Esophagus muscularis mucosa (tissue), 4 donors: ENCODE measurements around the gene PPL. TPM values are rescaled to one million over a fixed set of nuclear protein-coding genes. Genes with fewer than 3 reads are reported as not detected.

Experiments
- DNase-seq: peaks from one replicate; pipeline ENCODE4 v3.0.0-alpha.2; 2017; ENCODE audit errors: extremely low spot score
- H3K27ac ChIP-seq, 4 donors: fragments of 200-600 bp; sonication (generic); replicated peaks in 1 of 4; 1 replicate in 3 of 4; 2 replicates in 1 of 4; pipeline ENCODE4 v1.5.1; 2016 to 2019; ENCODE audit warnings: mild to moderate bottlenecking in 1 of 4
- H3K27me3 ChIP-seq, 4 donors: fragments of 200-600 bp; sonication (generic); one replicate each; pipeline versions ENCODE4 v1.5.1 to v1.6.0; 2016 to 2019
- H3K36me3 ChIP-seq, 4 donors: fragments of 200-600 bp; sonication (generic); one replicate each; pipeline ENCODE4 v1.5.1; 2016 to 2019
- H3K4me1 ChIP-seq, 4 donors: fragments of 200-600 bp; sonication (generic); one replicate each; pipeline ENCODE4 v1.5.1; 2016 to 2019
- H3K4me3 ChIP-seq, 4 donors: fragments of 200-600 bp; sonication (generic); 1 replicate in 2 of 4; 2 replicates in 2 of 4; pipeline ENCODE4 v1.5.1; 2016 to 2019; ENCODE audit warnings: mild to moderate bottlenecking in 4 of 4, moderate library complexity in 1 of 4
- H3K9me3 ChIP-seq, 4 donors: fragments of 200-600 bp; sonication (generic); 1 replicate in 3 of 4; 2 replicates in 1 of 4; pipeline ENCODE4 v1.5.1; 2016 to 2019
- CTCF ChIP-seq, 3 experiments: fragments of 200-600 bp in 2 of 3; fragments of 450-650 bp in 1 of 3; sonication (generic) in 2 of 3; IDR thresholded peaks; one replicate each; pipeline ENCODE4 v1.5.1; 2017 to 2019; ENCODE audit warnings: antibody characterized with exemption in 3 of 3, mild to moderate bottlenecking in 2 of 3, moderate library complexity in 1 of 3
- EP300 ChIP-seq: sonication (generic); formaldehyde crosslinking; IDR thresholded peaks from one replicate; pipeline ENCODE4 v1.6.1; 2017; ENCODE audit warnings: antibody characterized with exemption
- POLR2A ChIP-seq: fragments of 450-650 bp; IDR thresholded peaks from one replicate; pipeline ENCODE4 v1.6.1; 2017; ENCODE audit warnings: antibody characterized with exemption, moderate library complexity, mild to moderate bottlenecking, low read depth
- POLR2AphosphoS5 ChIP-seq, 2 donors: sonication (generic); formaldehyde crosslinking; IDR thresholded peaks; one replicate each; pipeline ENCODE4 v1.6.1; 2017; ENCODE audit warnings: antibody characterized with exemption in 2 of 2
- WGBS: methylation state at CpG from one replicate; pipeline ENCODE4 v1.1.5; 2018; 5-methylcytosine and 5-hydroxymethylcytosine counted together
- intact Hi-C: fragments of 100-400 bp; cut with DNase I; formaldehyde crosslinking; loops from one replicate; pipeline ENCODE4 v1.15.1; 2023
- total RNA-seq, 4 donors: library from RNA; depleted of rRNA; stranded (reverse); fragments of >200 nt; gene quantifications; one replicate each; pipeline versions ENCODE4 v1.1.0 to v1.2.1, GENCODE V29; 2016

The PPL gene
- total RNA-seq, 4 donors from 2014 or later, result 36.3 to 78.4 (median 57.4) TPM

GRCh38 chr16:4837733-4838501 lies 99.0 kb downstream of the PPL start:
- Histone ChIP-seq H3K27me3 (no peaks in the 10 kb centered on the region), H3K36me3 (peaks cover 63 to 96% (median 88%) of the 10 kb centered on the region in 4 donors), H3K4me3 (no peak overlapping the region), H3K27ac (no peak overlapping the region), H3K4me1 (peaks cover 0 to 10% (median 6%) of the 10 kb centered on the region in 4 donors), H3K9me3 (no peaks in the 10 kb centered on the region)
- WGBS, result 91% methylated on average over 13 of the region's 13 CpGs
- no peak for DNase-seq
- TF ChIP-seq POLR2A (no peak), POLR2AphosphoS5 (IDR thresholded peaks at IDR 0.05) (no peak), CTCF (IDR thresholded peaks at IDR 0.05) (no peak), EP300 (no peak)
- intact Hi-C loops, result no loop called here

- peaks cover 62 to 96% (median 87%) of the 10 kb centered on the region in 4 donors for H3K36me3 ChIP-seq
- H3K9me3 ChIP-seq, result no peaks in the 10 kb centered on the region
- 92% methylated on average over 2 of the region's 2 CpGs for WGBS
- no peak overlapping the region for H3K27ac ChIP-seq
- H3K4me1 ChIP-seq, result peaks cover 0 to 10% (median 6%) of the 10 kb centered on the region in 4 donors
- no peaks in the 10 kb centered on the region for H3K27me3 ChIP-seq
- H3K4me3 ChIP-seq, result no peak overlapping the region
- no peak for DNase-seq
- TF ChIP-seq CTCF (IDR thresholded peaks at IDR 0.05) (no peak), POLR2A (no peak), POLR2AphosphoS5 (IDR thresholded peaks at IDR 0.05) (no peak), EP300 (no peak)
- intact Hi-C loops, result no loop called here
Observed at GRCh38 chr16:4836727-4837126, 100.2 kb downstream of the PPL start.

GRCh38 chr16:4833584-4833983 lies 103.4 kb downstream of the PPL start:
- Histone ChIP-seq H3K4me1 (peaks cover 4 to 11% (median 9%) of the 10 kb centered on the region in 4 donors), H3K27me3 (no peaks in the 10 kb centered on the region), H3K36me3 (peaks cover 63 to 96% (median 88%) of the 10 kb centered on the region in 4 donors), H3K4me3 (no peak overlapping the region), H3K9me3 (no peaks in the 10 kb centered on the region), H3K27ac (no peak overlapping the region)
- TF ChIP-seq EP300 (no peak), POLR2A (no peak), POLR2AphosphoS5 (IDR thresholded peaks at IDR 0.05) (no peak), CTCF (IDR thresholded peaks at IDR 0.05) (no peak)
- intact Hi-C loops, result no loop called here
- 100% methylated on average over 1 of the region's 1 CpG for WGBS
- DNase-seq, result no peak

- WGBS, result 89% methylated on average over 6 of the region's 6 CpGs
- H3K9me3 ChIP-seq, result no peaks in the 10 kb centered on the region
- no peak overlapping the region for H3K27ac ChIP-seq
- H3K4me3 ChIP-seq, result no peak overlapping the region
- no peak for TF ChIP-seq EP300
- TF ChIP-seq POLR2AphosphoS5 (IDR thresholded peaks at IDR 0.05), result no peak
- no peak for TF ChIP-seq POLR2A
- H3K27me3 ChIP-seq, result no peaks in the 10 kb centered on the region
- peaks cover 4 to 16% (median 10%) of the 10 kb centered on the region in 4 donors for H3K4me1 ChIP-seq
- H3K36me3 ChIP-seq, result peaks cover 56 to 96% (median 87%) of the 10 kb centered on the region in 4 donors
- intact Hi-C loops, result no loop called here
- DNase-seq, result no peak
Observed at GRCh38 chr16:4832698-4833343, 104.1 kb downstream of the PPL start.

Other genes starting within 250 kb of the PPL start
- 10 to 100 TPM; 18.1 to 33.9 (median 24.6) TPM for gene NUDT16L1, start 243.6 kb downstream of the PPL start, total RNA-seq
- 10 to 100 TPM; 17.0 to 29.0 (median 24.7) TPM for gene ANKS3, start 202.9 kb downstream of the PPL start, total RNA-seq
- 1 to 10 TPM in 2 of 4 donors, under 1 TPM in 2; 0.42 to 1.7 (median 0.94) TPM for gene DNAAF8, start 202.6 kb downstream of the PPL start, total RNA-seq
- 10 to 100 TPM in 2 of 4 donors, 1 to 10 TPM in 2; 7.5 to 19.4 (median 13.9) TPM for gene ZNF500, start 170.0 kb downstream of the PPL start, total RNA-seq
- 1 to 10 TPM in 1 of 4 donors, not detected in 3; 1.7 TPM for gene SEPTIN12, start 148.8 kb downstream of the PPL start, total RNA-seq
- not detected for gene SMIM22, start 141.8 kb downstream of the PPL start, total RNA-seq
- gene ROGDI, start 134.5 kb downstream of the PPL start, total RNA-seq, result 10 to 100 TPM; 43.2 to 97.2 (median 77.6) TPM
- 100 to 1,000 TPM in 2 of 4 donors, 10 to 100 TPM in 2; 81.8 to 111 (median 98.8) TPM for gene GLYR1, start 89.9 kb downstream of the PPL start, total RNA-seq
- gene UBN1, start 89.7 kb downstream of the PPL start, total RNA-seq, result 10 to 100 TPM; 21.0 to 48.2 (median 41.1) TPM
- gene SEC14L5, start 21.2 kb upstream of the PPL start, total RNA-seq, result 1 to 10 TPM in 2 of 4 donors, under 1 TPM in 2; 0.83 to 1.8 (median 1.1) TPM
- gene NAGPA, start 96.8 kb upstream of the PPL start, total RNA-seq, result 10 to 100 TPM; 15.4 to 24.1 (median 21.1) TPM
- gene C16orf89, start 128.8 kb upstream of the PPL start, total RNA-seq, result 1 to 10 TPM; 1.5 to 2.1 (median 1.9) TPM
- gene ALG1, start 134.7 kb upstream of the PPL start, total RNA-seq, result 10 to 100 TPM; 10.4 to 15.9 (median 12.2) TPM
- gene EEF2KMT, start 160.6 kb upstream of the PPL start, total RNA-seq, result 10 to 100 TPM in 3 of 4 donors, 1 to 10 TPM in 1; 10.0 to 15.6 (median 13.7) TPM